Measurements from ENCODE around the gene TSPAN18.

The TSPAN18 gene

GRCh38 chr11:44855493-44855849 lies 128.7 kb downstream of the TSPAN18 start:
- no peak for DNase-seq (ENCODE audit: extremely low spot score, insufficient read length, low read depth)
- FAIRE-seq, result no peak

DNA sequence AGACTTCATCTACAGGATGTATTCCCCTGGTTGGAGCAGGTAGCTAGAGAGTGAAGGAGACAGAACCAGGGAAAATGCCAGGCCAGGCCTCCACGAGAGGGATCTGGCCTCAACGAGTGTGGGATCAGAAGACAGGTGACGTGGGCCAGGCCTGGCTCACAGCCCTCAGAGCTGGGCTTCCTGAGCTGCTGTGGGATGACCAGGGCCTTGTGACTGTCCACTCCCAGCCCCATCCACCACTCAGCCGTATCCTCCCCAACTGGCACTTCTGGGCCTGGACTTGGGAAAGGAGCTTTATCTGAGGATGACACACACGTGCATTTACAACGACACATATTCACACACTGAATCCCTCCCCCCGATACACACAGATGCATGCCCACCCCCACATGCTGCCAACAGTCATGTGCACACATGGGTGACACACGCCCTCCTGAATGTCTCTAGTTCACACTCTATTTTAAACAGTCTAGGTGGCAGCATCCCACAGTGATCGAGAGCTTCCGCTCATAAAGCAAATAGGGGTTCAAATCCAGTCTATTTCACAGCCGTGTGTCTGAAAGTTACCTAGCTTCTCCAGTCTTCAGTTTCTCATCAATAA lies 130.8 kb downstream of the TSPAN18 start:
- FAIRE-seq (no peak), DNase-seq (ENCODE audit: extremely low spot score, insufficient read length, low read depth) (no peak)

DNA sequence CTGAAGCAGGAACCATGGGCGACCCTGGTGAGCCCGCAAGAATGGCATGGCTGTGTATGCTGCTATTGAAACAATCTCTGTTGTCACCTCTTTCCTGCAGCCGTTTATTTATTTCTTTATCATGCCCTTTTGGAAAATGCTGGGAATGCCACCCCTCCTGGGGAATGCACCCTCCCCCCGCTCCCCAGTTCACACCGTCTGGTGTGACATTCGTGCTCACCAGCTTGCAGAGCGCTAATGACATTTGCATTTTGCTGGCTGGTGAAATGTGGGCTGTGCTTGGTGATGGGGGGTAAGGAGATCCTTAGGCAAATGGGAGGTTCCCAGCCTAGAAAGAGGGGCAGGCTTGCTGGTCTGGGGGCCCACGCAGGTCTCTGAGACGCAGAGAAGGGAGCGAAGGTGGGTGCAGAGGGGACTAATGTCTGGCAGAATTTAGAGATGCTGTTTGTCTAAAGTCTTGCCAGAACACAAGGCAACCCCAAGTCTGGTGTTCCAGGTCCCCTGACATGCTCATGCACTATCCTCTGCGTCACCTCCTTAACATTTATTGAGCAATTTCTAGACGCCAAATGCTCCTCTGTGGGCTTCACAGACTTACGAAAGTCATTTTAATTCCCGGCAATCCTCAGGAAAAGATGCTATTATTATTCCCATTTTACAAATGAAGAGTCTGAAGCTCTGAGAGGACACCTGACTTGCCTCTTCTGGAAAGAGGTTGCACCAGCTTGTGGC lies 132.2 kb downstream of the TSPAN18 start:
- FAIRE-seq (no peak), DNase-seq (ENCODE audit: extremely low spot score, insufficient read length, low read depth) (no peak)

GRCh38 chr11:44859528-44859925 lies 132.8 kb downstream of the TSPAN18 start:
- FAIRE-seq, result no peak
- no peak for DNase-seq (ENCODE audit: extremely low spot score, insufficient read length, low read depth)

DNA sequence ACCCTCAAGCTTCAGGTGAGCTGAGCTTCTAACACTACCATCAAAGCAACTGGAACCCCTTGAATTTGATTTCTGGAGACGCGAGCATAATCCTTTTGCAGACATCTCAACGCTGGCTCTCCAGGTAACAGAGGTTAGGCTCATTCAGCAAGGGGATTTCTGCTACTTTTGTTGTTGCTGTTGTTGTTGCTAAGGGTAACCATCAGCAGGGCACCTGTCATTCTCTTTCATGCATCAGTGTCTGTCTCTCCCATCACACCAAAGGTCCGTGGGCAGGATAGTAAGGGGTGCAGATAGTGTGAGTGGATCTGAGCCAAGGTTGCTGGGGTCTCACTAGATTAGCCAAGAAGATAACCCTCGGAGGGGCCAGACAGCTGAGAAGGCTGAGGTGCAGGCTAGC lies 133.6 kb downstream of the TSPAN18 start:
- FAIRE-seq (no peak), DNase-seq (ENCODE audit: extremely low spot score, insufficient read length, low read depth) (no peak)

GRCh38 chr11:44861849-44862557 lies 135.2 kb downstream of the TSPAN18 start:
- peak; percentile 82 for DNase-seq (ENCODE audit: extremely low spot score, insufficient read length, low read depth)
- peak; percentile 97 for FAIRE-seq

DNA sequence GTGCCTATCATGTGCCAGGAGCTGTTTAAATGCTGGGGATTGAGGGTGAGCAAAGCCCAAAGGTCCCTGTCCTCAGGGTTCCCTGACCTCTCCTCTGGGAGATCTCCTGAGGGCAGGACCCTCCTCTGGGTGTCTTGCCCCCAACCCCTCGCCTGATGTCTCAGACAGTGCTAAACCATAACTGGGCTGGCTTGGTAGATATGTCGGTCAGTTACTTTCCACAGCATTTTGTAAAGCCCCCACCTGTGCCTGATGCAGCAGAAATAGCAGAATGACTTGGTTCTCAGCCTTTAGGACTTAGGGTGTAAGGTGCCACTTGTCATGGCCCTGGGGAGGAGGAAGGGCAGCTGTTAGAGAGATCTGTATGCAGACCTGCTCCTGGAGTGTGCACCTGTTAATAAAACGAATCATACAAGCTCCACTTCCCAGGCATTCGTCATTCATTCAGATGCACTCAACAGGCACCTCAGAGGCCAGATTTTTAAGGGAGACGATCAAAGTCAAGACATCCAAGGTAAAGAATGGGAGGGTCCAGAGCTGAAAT lies 135.9 kb downstream of the TSPAN18 start:
- DNase-seq (ENCODE audit: extremely low spot score, insufficient read length, low read depth) (no peak), FAIRE-seq (no peak)

- no peak for DNase-seq (ENCODE audit: extremely low spot score, insufficient read length, low read depth)
- FAIRE-seq, result no peak
These were observed 136.5 kb downstream of the TSPAN18 start for GRCh38 chr11:44863231-44863630.

DNA sequence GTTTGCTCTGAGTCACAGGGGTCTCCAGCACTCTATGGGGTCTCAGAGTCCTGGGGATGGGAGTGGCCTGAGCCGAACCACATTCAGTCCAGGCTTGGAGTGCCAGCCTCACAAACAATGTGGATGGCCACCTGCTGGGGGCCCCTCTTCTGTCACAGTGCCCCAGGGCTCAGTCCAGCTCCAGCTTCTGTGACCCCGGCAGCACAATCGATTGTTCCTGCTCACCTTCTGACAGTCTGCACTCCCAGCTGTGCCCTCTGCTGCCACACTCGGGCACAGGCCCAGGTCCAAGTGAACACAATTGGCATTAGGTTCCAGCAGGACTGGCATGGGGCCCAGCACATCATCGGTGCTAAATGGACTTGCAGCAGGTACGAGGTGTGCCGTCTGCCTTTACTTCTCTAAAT lies 139.1 kb downstream of the TSPAN18 start:
- FAIRE-seq, result no peak

DNA sequence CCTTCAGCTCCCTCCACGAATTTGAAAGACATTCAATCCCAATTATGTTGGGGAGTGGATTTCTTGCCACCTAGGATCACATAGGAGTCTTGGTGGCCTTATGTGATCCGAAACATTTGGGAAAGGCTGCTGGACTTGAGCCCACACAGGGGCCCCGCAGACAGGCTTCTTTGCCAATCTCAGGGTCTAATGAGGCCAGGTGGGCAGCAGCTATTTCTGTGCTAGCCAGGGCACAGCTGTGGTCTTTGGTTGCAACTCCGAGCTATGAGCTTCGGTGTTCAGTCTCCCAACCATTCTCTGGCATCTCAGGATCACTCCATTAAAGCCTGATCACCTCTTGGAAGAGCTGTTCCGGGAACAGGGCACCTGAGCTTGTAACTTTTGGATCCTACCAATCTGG lies 139.5 kb downstream of the TSPAN18 start:
- FAIRE-seq (no peak), DNase-seq (ENCODE audit: extremely low spot score, insufficient read length, low read depth) (no peak)

More for the DNA sequence above, 139.1 kb downstream of the TSPAN18 start:
- no peak for DNase-seq (ENCODE audit: extremely low spot score, insufficient read length, low read depth)

- FAIRE-seq (no peak), DNase-seq (ENCODE audit: extremely low spot score, insufficient read length, low read depth) (no peak)
These were observed 141.3 kb downstream of the TSPAN18 start for GRCh38 chr11:44868021-44868420.

DNA sequence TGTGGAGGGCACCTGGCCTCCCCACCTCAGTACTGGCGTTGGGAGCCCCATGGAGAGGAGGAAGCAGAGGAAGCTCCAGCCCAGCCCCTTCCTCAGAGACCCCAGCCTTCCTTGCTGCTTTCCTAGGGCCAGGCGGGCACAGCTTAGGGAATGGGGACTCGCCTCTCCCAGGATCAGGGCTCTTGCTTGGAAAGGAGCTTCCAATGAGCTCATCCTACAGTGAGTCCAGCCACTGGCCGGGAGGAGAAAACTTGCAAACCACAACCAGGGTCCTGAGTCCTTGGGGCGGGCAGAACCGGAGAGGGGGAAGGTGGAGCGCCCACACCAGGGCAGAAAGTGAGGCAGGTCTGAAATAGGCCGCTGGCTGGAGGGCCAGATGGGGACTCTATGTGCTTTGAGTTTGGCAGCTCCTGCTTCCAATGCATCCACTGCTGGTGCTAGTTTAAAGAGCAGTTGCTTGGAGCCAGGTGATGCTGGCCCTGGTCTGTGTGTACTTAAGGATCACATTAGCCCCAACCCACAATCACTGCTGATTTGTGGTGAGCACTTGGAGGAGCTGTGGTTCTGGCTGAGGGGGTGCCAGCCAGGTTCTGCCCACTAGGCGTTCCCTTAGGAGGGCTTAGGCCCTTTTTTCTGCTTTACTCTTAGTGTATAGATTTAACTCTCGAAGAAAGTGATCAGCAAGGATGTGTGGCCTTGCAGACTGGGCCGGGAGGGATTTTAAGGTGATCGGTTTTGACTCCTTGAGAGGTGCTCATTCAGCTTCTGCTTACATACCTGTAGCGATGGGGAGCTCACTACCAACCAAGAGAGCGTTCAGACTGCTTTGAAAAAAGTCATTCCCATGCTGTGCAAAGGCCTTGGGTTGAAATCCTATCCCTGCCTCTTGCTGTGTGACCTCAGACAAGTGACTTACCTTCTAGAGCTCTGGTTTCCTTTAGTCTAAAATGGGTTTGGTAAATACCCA lies 142.0 kb downstream of the TSPAN18 start:
- no peak for FAIRE-seq
- DNase-seq (ENCODE audit: extremely low spot score, insufficient read length, low read depth), result no peak

DNA sequence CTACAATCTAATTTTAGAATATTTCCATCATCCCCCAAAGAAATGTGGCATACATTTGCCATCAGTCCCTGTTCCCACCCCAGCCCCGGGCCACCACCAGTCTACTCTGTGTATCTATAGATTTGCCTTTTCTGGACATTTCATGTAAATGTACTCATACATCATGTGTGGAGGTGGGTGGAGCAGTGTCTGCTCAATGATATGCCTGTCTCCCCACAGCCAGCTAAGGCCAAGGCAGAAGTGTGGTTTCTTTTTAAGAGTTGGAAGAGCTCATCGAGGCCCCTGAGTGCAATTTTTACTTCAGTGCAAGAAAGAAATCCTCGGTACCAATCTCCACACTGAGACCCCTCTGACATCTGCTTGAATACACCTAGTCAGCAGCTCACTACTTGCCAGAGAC lies 143.4 kb downstream of the TSPAN18 start:
- no peak for FAIRE-seq
- DNase-seq (ENCODE audit: extremely low spot score, insufficient read length, low read depth), result no peak

DNA sequence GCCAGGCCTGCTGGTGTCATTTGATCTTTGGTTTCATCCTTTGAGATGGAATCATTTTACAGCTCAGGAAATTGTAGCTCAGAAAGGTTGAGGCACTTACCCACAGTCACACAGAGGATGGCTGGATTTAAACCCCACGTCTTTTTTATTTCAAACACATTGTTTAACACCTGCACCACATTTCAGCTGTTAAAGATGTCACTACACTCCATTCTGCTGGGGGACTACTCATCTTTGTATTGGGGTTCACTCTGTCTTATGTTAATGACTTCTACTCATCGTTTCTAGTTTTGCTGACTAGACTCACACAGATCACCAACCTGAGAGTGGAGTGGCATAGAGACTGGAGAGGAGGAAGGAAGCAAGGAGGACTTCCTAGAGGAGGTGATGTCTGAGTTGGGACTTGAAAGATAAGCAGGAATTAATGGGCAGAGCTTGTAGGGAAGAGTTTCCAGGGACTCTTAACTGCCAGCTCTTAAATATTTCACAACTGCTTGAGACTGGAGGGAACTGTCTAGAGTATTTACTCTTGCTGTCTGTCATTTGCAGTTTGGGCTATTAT lies 143.9 kb downstream of the TSPAN18 start:
- DNase-seq (ENCODE audit: extremely low spot score, insufficient read length, low read depth) (no peak), FAIRE-seq (peak; percentile 26)

DNA sequence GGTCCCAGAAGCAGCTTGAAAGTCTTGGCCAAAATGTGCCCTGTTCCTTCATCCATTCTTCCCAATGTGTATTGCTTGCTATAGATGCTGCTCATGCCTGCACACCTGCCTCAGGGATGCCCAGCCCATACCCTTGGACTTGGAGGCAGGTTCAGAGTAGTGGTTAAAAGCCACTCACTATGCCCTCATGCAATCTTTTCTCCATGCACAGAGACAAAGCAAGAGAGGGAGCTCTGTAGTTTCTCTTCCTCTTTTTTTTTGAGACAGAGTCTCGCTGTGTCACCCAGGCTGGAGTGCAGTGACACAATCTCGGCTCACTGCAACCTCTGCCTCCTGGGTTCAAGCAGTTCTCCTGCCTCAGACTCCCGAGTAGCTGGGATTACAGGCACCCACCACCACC lies 144.9 kb downstream of the TSPAN18 start:
- peak; percentile 22 for DNase-seq (ENCODE audit: extremely low spot score, insufficient read length, low read depth)
- FAIRE-seq, result peak; percentile 38

GRCh38 chr11:44872556-44872955 lies 145.8 kb downstream of the TSPAN18 start:
- no peak for DNase-seq (ENCODE audit: extremely low spot score, insufficient read length, low read depth)
- FAIRE-seq, result no peak

- FAIRE-seq (no peak), DNase-seq (ENCODE audit: extremely low spot score, insufficient read length, low read depth) (no peak)
These were observed 146.8 kb downstream of the TSPAN18 start for GRCh38 chr11:44873537-44873936.

DNA sequence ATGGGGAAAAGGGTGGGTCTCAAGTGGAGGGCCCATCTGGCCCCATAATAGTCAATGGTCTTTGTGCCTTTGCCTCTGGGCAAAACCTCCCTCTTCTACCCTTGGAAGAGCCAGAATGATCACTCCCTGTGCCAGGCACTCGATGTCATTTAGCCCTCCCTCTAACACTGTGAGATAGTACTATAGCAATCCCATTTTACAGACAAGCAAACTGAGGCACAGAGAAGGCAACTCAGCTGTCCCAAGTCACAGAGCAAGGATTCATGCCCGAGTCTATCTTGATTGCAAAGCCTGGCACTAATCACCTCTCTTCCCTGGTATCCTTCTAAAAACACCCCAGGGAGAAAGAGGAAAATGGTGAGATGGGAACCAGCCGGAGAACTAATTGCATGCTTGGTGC lies 147.5 kb downstream of the TSPAN18 start:
- no peak for DNase-seq (ENCODE audit: extremely low spot score, insufficient read length, low read depth)
- FAIRE-seq, result no peak

- no peak for FAIRE-seq
- DNase-seq (ENCODE audit: extremely low spot score, insufficient read length, low read depth), result no peak
These were observed 148.3 kb downstream of the TSPAN18 start for GRCh38 chr11:44875037-44875436.

All from GM18507 (cell line).